ENCODE data around the gene PRSS33.
A peak's percentile ranks its signal among the peaks of the same experiment; 100 is the strongest.

DNA sequence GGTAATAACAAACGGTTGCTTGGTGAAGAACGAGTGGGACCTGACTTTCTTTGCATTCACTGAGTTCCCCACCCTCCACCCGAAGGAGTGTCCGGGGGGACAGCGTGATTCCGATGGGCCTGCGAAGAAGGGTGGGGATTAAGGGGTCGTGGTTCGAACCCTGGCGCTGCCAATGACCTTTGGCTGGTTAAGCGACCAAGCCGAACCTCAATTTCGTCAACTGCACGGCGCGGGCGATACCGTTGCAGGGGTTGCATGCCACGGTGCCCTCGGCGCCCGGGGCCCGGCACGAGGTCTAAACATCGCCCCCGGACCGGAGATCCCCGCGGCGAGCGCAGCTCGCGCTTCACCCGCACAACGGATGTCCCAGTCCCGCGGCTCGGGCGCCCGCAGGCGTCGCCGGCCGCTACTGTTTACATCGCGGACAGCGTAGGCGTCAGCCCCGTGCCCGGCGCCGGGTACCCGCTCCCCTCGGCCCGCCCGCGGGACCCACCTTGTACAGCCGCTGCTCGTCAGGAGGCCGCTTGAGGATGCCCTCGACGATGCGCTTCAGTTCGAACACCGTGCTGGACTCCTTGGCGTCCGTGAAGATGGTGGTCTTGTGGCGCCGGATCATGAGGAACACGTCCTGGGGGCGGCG is 10.7 kb downstream of the PRSS33 start:
- 0 out of 4 replicates have a peak, but pooled peaks of 1 of the 2 experiments have one; percentile 7 for TF ChIP-seq SIN3A (conservative IDR thresholded peaks at IDR 0.05 in 1 of 2, IDR thresholded peaks at IDR 0.05 in 1 of 2; ENCODE audit: low read depth in 1 of 2, low read length in 2 of 2)
- TF ChIP-seq, protein P1, sequence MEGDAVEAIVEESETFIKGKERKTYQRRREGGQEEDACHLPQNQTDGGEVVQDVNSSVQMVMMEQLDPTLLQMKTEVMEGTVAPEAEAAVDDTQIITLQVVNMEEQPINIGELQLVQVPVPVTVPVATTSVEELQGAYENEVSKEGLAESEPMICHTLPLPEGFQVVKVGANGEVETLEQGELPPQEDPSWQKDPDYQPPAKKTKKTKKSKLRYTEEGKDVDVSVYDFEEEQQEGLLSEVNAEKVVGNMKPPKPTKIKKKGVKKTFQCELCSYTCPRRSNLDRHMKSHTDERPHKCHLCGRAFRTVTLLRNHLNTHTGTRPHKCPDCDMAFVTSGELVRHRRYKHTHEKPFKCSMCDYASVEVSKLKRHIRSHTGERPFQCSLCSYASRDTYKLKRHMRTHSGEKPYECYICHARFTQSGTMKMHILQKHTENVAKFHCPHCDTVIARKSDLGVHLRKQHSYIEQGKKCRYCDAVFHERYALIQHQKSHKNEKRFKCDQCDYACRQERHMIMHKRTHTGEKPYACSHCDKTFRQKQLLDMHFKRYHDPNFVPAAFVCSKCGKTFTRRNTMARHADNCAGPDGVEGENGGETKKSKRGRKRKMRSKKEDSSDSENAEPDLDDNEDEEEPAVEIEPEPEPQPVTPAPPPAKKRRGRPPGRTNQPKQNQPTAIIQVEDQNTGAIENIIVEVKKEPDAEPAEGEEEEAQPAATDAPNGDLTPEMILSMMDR (IDR thresholded peaks at IDR 0.05; ENCODE audit: control extremely low read depth in 1 of 3, insufficient read depth in 1 of 3, low read depth in 1 of 3, low read length in 3 of 3): no peak
- TF ChIP-seq POLR2A (IDR thresholded peaks at IDR 0.05; ENCODE audit: control extremely low read depth in 1 of 2, low read depth in 2 of 2, low read length in 2 of 2): no peak
- no peak for TF ChIP-seq EP300 (IDR thresholded peaks at IDR 0.05; ENCODE audit: borderline replicate concordance in 1 of 2, low read depth in 2 of 2, low read length in 2 of 2)
- no peak for TF ChIP-seq YY1 (IDR thresholded peaks at IDR 0.05; ENCODE audit: low read depth, low read length)
- TF ChIP-seq KDM4A (IDR thresholded peaks at IDR 0.05; ENCODE audit: low read depth, low read length, severe bottlenecking): peak; percentile 49
- TF ChIP-seq, protein P2, sequence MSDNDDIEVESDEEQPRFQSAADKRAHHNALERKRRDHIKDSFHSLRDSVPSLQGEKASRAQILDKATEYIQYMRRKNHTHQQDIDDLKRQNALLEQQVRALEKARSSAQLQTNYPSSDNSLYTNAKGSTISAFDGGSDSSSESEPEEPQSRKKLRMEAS (IDR thresholded peaks at IDR 0.05): peak; percentile 56
- TF ChIP-seq CBX5 (IDR thresholded peaks at IDR 0.05; ENCODE audit: low read depth, low read length): no peak
- TF ChIP-seq EZH2 (IDR thresholded peaks at IDR 0.05; ENCODE audit: low read depth, low read length, severe bottlenecking): no peak
- no peak for TF ChIP-seq POLR2AphosphoS5 (IDR thresholded peaks at IDR 0.05; ENCODE audit: low read depth, low read length)
- TF ChIP-seq JUND (IDR thresholded peaks at IDR 0.05; ENCODE audit: low read length): no peak
